Activated CD8-positive, alpha-beta T cell treated with anti-CD3 and anti-CD28 coated beads for 36 hours (primary cell): ENCODE data around the gene AMOTL1. TPM values are rescaled to one million over a fixed set of nuclear protein-coding genes. Genes with fewer than 3 reads are reported as not detected.

Experiments used
- ATAC-seq: fragments of 200-7000 bp; cut with Tn5 transposase; one replicate; pipeline ENCODE4 v1.10.0; 2021; ENCODE audit warnings: mild to moderate bottlenecking, moderate library complexity
- CTCF ChIA-PET: fragments of 350-600 bp; sonication (Branson Sonifier 250); formaldehyde crosslinking; loops from one replicate; lab custom pipeline; 2021; ENCODE audit warnings: antibody characterized with exemption; lab: Charles Lee
- POLR2A ChIA-PET: fragments of 350-600 bp; sonication (Branson Sonifier 250); formaldehyde crosslinking; loops from one replicate; lab custom pipeline; 2021; ENCODE audit warnings: antibody characterized with exemption; lab: Charles Lee
- DNase-seq: peaks from one replicate; pipeline ENCODE4 v3.0.0-alpha.2; 2020
- H3K27ac Mint-ChIP-seq: one replicate; pipeline ENCODE4 v1.8.0; 2021; ENCODE audit warnings: mild to moderate bottlenecking, mixed read lengths
- H3K27me3 Mint-ChIP-seq: one replicate; pipeline ENCODE4 v1.8.0; 2021; ENCODE audit warnings: mixed read lengths
- H3K36me3 Mint-ChIP-seq: one replicate; pipeline ENCODE4 v1.8.0; 2021; ENCODE audit warnings: low read depth, mixed read lengths
- H3K4me1 Mint-ChIP-seq: one replicate; pipeline ENCODE4 v1.8.0; 2021; ENCODE audit warnings: low read depth, mixed read lengths
- H3K4me3 Mint-ChIP-seq: one replicate; pipeline ENCODE4 v1.8.0; 2021; ENCODE audit warnings: mild to moderate bottlenecking, moderate library complexity, mixed read lengths
- H3K9me3 Mint-ChIP-seq: one replicate; pipeline ENCODE4 v1.8.0; 2021; ENCODE audit warnings: mixed read lengths
- intact Hi-C: fragments of 100-400 bp; cut with micrococcal nuclease; formaldehyde crosslinking; loops from one replicate; pipeline ENCODE4 v1.10.0; 2022
- total RNA-seq, 2 experiments: library from RNA; stranded (reverse); gene quantifications; one replicate each; pipeline ENCODE4 v1.2.3, GENCODE V29; 2021
- TF ChIP-seq, protein P1 (sequence below): fragments of 200-600 bp; IDR thresholded peaks from one replicate; pipeline ENCODE4 v1.8.0; 2022; ENCODE audit warnings: antibody characterized with exemption, mild to moderate bottlenecking

Gene AMOTL1
- total RNA-seq, 2 experiments from 2014 or later = 1.5 to 1.7 TPM

DNA sequence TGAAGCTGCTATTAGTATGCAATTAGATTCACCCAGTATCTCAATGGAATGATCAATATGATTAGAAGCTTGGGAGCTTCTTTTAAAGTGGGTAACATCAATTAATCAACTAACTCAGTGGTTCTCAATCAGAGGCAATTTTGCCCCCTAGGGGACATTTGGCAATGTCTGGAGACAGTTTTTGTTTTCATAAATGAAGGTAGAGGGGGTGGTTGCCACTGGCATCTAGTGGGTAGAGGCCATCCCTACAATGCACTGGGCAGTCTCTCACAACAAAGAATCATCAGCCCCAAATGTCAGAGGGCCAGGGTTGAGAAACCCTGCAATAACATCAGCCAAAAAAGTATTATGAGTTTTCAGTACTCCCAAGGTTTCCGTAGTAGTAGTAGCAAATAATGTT, 5.9 kb upstream of the AMOTL1 start:
- no peaks in the 10 kb centered on the region for H3K9me3 Mint-ChIP-seq
- H3K4me3 Mint-ChIP-seq = no peak overlapping the region
- H3K27ac Mint-ChIP-seq = no peak overlapping the region
- intact Hi-C loops = loop anchor here (10.0 kb wide), 2 partner anchors 137 to 247 kb away; partner anchors contain the start of gene C11orf97
- peak; percentile 51 for ATAC-seq
- no peaks in the 10 kb centered on the region for H3K4me1 Mint-ChIP-seq
- peak; percentile 26 for DNase-seq
- POLR2A ChIA-PET = no interaction called here
- TF ChIP-seq, protein P1, sequence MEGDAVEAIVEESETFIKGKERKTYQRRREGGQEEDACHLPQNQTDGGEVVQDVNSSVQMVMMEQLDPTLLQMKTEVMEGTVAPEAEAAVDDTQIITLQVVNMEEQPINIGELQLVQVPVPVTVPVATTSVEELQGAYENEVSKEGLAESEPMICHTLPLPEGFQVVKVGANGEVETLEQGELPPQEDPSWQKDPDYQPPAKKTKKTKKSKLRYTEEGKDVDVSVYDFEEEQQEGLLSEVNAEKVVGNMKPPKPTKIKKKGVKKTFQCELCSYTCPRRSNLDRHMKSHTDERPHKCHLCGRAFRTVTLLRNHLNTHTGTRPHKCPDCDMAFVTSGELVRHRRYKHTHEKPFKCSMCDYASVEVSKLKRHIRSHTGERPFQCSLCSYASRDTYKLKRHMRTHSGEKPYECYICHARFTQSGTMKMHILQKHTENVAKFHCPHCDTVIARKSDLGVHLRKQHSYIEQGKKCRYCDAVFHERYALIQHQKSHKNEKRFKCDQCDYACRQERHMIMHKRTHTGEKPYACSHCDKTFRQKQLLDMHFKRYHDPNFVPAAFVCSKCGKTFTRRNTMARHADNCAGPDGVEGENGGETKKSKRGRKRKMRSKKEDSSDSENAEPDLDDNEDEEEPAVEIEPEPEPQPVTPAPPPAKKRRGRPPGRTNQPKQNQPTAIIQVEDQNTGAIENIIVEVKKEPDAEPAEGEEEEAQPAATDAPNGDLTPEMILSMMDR = no peak
- no peaks in the 10 kb centered on the region for H3K36me3 Mint-ChIP-seq
- peaks cover 2% of the 10 kb centered on the region for H3K27me3 Mint-ChIP-seq
- CTCF ChIA-PET = interaction anchor here (0.6 to 1.0 kb wide), 4 partner anchors 18 to 246 kb away, joined by 3 to 4 read pairs (median 3); no protein-coding TSS in a partner anchor

DNA sequence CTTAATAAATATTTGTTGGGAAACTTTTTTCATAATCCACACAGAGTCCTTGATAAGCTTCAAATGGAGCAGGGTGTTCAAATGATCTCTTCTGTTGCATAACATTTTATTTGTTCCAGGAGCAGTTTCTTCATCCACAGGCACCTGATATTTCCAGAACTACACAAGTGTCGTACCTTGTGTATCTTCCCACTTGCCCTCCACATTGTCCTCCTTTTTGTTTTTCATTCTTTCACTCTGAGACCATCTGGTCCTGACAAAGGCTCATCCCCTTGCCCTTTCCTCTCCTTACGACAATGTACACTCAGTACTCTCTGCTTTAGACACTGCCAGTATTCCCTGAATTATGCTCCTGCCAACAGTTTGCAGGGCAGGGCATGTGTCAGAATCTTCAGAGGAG, 5.2 kb upstream of the AMOTL1 start:
- POLR2A ChIA-PET = no interaction called here
- no peak for DNase-seq
- no peak for ATAC-seq
- Mint-ChIP-seq H3K4me1 (peaks cover 3% of the 10 kb centered on the region), H3K9me3 (no peaks in the 10 kb centered on the region), H3K27me3 (peaks cover 6% of the 10 kb centered on the region), H3K27ac (no peak overlapping the region), H3K4me3 (no peak overlapping the region), H3K36me3 (no peaks in the 10 kb centered on the region)
- TF ChIP-seq, protein P1 = no peak
- intact Hi-C loops = loop anchor here (10.0 kb wide), 2 partner anchors 138 to 248 kb away; partner anchors contain the start of gene C11orf97
- CTCF ChIA-PET = no interaction called here

DNA sequence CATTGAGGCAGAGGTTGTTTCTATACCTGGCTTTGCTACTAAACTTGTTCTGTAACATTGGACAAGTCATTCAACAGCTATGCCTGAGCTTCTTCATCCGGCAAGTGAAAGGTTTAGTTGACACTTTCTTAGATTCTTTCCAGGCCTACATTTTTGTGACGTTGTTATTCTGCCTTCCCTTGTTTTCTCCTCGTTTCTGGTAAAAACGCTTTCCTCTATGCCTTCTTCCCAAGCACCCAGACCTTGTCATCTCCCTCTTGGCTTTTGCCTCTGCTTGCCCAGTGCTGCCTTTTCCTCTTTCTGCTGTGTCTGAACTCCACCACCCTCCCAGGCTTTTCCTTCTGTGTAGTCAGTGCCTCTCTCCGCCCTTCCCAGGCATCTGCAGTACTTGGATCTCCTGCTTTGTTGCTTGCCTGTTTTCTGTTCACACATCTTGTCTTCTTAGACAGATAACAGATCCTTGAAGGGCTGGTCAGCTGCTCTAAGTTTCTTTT, 1.4 kb upstream of the AMOTL1 start:
- Mint-ChIP-seq H3K4me3 (no peak overlapping the region), H3K36me3 (no peaks in the 10 kb centered on the region), H3K9me3 (no peaks in the 10 kb centered on the region), H3K4me1 (peaks cover 10% of the 10 kb centered on the region), H3K27ac (no peak overlapping the region), H3K27me3 (peaks cover 28% of the 10 kb centered on the region)
- no peak for DNase-seq
- ChIA-PET POLR2A (interaction anchor here (1.1 kb wide), 1 partner anchor 9 kb away, joined by 5 read pairs; no protein-coding TSS in a partner anchor), CTCF (interaction anchor here (0.7 to 1.7 kb wide), 3 partner anchors 11 to 21 kb away, joined by 3 to 5 read pairs (median 3); no protein-coding TSS in a partner anchor)
- TF ChIP-seq, protein P1 = no peak
- ATAC-seq = no peak
- intact Hi-C loops = loop anchor here (10.0 kb wide), 2 partner anchors 142 to 252 kb away; partner anchors contain the start of gene C11orf97

DNA sequence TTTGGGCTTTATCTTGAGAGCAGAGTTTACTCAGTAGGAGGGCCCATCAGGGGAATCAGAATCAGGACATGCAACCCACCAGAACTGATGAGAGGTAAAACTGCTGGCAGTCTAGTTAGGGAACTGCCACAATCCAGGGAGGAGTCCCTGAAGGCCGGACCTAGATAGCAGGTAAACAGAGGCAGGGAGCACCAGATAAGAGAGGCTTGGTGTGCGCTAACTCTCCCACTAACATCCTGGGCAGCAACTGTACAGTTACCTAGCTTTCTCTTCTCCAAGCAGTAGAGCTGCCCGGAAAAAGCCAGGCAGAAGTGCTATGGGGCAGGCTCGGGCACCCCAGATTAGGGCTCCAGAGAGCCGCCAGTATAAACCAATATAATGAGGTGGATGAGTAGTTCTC, 865 bp upstream of the AMOTL1 start:
- Mint-ChIP-seq H3K27ac (no peak overlapping the region), H3K4me1 (peaks cover 10% of the 10 kb centered on the region), H3K36me3 (no peaks in the 10 kb centered on the region), H3K27me3 (peaks cover 33% of the 10 kb centered on the region), H3K4me3 (no peak overlapping the region), H3K9me3 (no peaks in the 10 kb centered on the region)
- TF ChIP-seq, protein P1 = no peak
- ChIA-PET POLR2A (no interaction called here), CTCF (interaction anchor here (1.7 kb wide), 1 partner anchor 10 kb away, joined by 5 read pairs; no protein-coding TSS in a partner anchor)
- ATAC-seq (no peak), DNase-seq (no peak)
- intact Hi-C loops = loop anchor here (10.0 kb wide), 2 partner anchors 142 to 252 kb away; partner anchors contain the start of gene C11orf97
